Breast epithelium (tissue), 4 donors: ENCODE results near the gene INIP. TPM values are rescaled to one million over a fixed set of nuclear protein-coding genes. Genes with fewer than 3 reads are reported as not detected.

Experiments used
- DNase-seq, 2 donors: peaks; one replicate each; pipeline ENCODE4 v3.0.0-alpha.2; 2019; ENCODE audit warnings: low spot score in 2 of 2
- H3K27ac ChIP-seq, 2 donors: fragments of 200-600 bp; sonication (generic) in 1 of 2; one replicate each; pipeline ENCODE4 v1.5.1; 2016 to 2019; ENCODE audit warnings: mild to moderate bottlenecking in 1 of 2
- H3K27me3 ChIP-seq, 2 donors: fragments of 200-600 bp; sonication (generic) in 1 of 2; one replicate each; pipeline versions ENCODE4 v1.5.1 to v1.6.0; 2017 to 2019; ENCODE audit warnings: control low read depth in 1 of 2, mild to moderate bottlenecking in 1 of 2
- H3K36me3 ChIP-seq: fragments of 200-600 bp; one replicate; pipeline ENCODE4 v1.5.1; 2019
- H3K4me1 ChIP-seq, 2 donors: fragments of 200-600 bp; sonication (generic); one replicate each; pipeline ENCODE4 v1.5.1; 2016 to 2019; ENCODE audit warnings: control low read depth in 1 of 2
- H3K4me3 ChIP-seq, 3 donors: fragments of 200-600 bp; sonication (generic); 1 replicate in 2 of 3; 2 replicates in 1 of 3; pipeline ENCODE4 v1.5.1; 2016 to 2019; ENCODE audit warnings: mild to moderate bottlenecking in 3 of 3, moderate library complexity in 2 of 3
- H3K9me3 ChIP-seq, 2 donors: fragments of 200-600 bp; sonication (generic) in 1 of 2; one replicate each; pipeline ENCODE4 v1.5.1; 2016 to 2019; ENCODE audit warnings: control low read depth in 1 of 2
- POLR2A ChIP-seq: fragments of 450-650 bp; IDR thresholded peaks from one replicate; pipeline ENCODE4 v1.6.1; 2016; ENCODE audit warnings: antibody characterized with exemption, mild to moderate bottlenecking, moderate library complexity
- POLR2AphosphoS5 ChIP-seq, 3 donors: sonication (generic); formaldehyde crosslinking; IDR thresholded peaks; one replicate each; pipeline ENCODE4 v1.6.1; 2017; ENCODE audit warnings: antibody characterized with exemption in 3 of 3
- intact Hi-C: fragments of 100-400 bp; cut with DNase I; formaldehyde crosslinking; loops from one replicate; pipeline ENCODE4 v1.15.1; 2023; ENCODE audit warnings: low total_unique reads
- total RNA-seq, 3 donors: library from RNA; depleted of rRNA; stranded (reverse); fragments of >200 nt; gene quantifications; one replicate each; pipeline ENCODE4 v1.1.0, GENCODE V29; 2016
- TF ChIP-seq, protein P1 (sequence below), 3 donors: fragments of 450-650 bp; IDR thresholded peaks; one replicate each; pipeline ENCODE4 v1.5.1; 2016 to 2017; ENCODE audit warnings: antibody characterized with exemption in 3 of 3, mild to moderate bottlenecking in 3 of 3, moderate library complexity in 3 of 3

The INIP gene, protein sequence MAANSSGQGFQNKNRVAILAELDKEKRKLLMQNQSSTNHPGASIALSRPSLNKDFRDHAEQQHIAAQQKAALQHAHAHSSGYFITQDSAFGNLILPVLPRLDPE
- 10 to 100 TPM; 21.0 to 25.6 (median 21.9) TPM for total RNA-seq

DNA sequence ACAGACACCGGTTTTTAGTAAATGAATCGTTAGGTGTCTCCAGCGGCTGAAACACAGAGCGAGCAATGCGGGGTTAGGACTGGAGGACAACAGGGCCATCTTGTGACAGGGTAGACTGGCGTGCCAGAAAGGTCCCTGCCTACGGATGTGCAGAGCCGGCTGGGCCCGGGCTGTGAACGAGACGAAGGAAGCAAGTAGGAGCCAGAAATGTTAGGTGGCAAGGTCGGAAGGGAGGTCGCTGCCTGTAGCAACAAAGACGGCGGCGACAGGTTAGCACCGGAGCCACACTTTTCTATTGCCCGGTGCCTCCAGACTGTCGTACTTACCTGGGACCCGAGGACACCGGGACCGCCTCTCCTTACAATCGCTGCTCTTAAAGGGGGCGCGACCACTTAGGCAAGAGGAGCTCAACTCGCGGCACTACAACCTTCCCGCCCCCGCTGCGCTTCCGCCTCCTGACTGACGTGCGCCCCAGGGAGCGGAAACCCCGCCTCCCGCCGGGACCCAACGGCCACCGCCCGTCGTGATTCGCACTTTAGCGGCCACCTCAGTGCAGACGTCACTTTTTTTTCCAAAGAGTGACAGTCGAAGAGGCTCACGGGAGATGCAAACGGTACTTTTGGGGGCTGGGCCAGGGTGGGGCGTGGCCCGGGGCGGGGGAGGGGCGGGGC is at the start of gene INIP:
Gene INIP (minus strand): TSS at position 457 of the 671 bp plus-strand sequence. CDS start 1,632 bp downstream, outside the sequence.
- Histone ChIP-seq H3K4me3 (peak within 1 kb of the TSS; percentile 65 to 87 (median 86)), H3K36me3 (no peaks in the 10 kb centered on the region), H3K27me3 (no peaks in the 10 kb centered on the region), H3K27ac (peak within 1 kb of the TSS; percentile 86 to 95), H3K4me1 (peaks cover 0 to 6% of the 10 kb centered on the region in 2 donors), H3K9me3 (no peaks in the 10 kb centered on the region)
- peak; percentile 94 to 95 for DNase-seq
- intact Hi-C loops: no loop called here
- TF ChIP-seq POLR2A (peak; percentile 60), POLR2AphosphoS5 (IDR thresholded peaks at IDR 0.05) (peak; percentile 86 to 93 (median 89))
- TF ChIP-seq, protein P1, sequence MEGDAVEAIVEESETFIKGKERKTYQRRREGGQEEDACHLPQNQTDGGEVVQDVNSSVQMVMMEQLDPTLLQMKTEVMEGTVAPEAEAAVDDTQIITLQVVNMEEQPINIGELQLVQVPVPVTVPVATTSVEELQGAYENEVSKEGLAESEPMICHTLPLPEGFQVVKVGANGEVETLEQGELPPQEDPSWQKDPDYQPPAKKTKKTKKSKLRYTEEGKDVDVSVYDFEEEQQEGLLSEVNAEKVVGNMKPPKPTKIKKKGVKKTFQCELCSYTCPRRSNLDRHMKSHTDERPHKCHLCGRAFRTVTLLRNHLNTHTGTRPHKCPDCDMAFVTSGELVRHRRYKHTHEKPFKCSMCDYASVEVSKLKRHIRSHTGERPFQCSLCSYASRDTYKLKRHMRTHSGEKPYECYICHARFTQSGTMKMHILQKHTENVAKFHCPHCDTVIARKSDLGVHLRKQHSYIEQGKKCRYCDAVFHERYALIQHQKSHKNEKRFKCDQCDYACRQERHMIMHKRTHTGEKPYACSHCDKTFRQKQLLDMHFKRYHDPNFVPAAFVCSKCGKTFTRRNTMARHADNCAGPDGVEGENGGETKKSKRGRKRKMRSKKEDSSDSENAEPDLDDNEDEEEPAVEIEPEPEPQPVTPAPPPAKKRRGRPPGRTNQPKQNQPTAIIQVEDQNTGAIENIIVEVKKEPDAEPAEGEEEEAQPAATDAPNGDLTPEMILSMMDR (IDR thresholded peaks at IDR 0.05): no peak

DNA sequence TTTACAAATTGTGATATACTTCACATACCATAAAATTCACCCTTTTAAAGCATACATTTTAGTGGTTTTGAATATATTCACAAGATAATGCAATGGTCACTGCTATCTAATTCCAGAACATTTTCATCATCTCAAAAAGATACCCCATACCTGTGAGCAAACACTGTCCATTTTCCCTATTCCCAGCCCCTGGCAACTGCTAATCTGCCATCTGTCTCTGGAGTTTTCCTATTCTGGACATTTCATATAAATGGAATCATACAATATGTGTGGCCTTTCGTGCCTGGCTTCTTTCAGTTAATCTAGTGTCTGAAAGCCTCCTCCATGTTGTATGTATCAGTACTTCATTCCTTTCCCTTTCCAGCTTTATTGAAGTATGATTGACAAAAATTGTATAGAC is 47.4 kb upstream of the INIP start:
- Histone ChIP-seq H3K27me3 (no peaks in the 10 kb centered on the region), H3K4me3 (no peak overlapping the region), H3K27ac (no peak overlapping the region), H3K4me1 (no peaks in the 10 kb centered on the region), H3K9me3 (peaks cover 0 to 10% of the 10 kb centered on the region in 2 donors), H3K36me3 (no peaks in the 10 kb centered on the region)
- DNase-seq: no peak
- intact Hi-C loops: no loop called here
- TF ChIP-seq, protein P1 (IDR thresholded peaks at IDR 0.05): no peak
- no peak for TF ChIP-seq POLR2A
- TF ChIP-seq POLR2AphosphoS5 (IDR thresholded peaks at IDR 0.05): no peak

DNA sequence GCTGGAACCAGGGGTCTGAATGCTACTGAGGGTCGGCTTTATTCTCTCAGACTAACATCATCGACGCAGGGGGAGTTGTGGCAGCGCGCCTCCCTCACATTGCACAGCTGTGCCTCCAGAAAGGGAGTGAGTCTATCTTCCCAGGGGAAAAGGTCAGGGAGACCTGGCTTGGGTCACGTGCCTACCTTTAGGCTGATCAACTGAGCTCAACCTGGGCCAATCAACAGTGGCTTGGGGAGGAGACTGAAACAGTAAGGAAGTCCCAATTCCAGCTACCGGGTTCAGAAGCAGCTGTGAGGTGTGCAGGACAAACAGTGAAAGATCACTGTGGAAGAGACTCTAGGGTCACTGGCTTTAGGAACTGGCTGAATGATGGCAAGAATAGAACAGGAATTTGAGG is 46.9 kb upstream of the INIP start:
- intact Hi-C loops: loop anchor here (5.0 kb wide), 1 partner anchor 1387 kb away; no protein-coding TSS in a partner anchor
- H3K4me3 ChIP-seq: no peak overlapping the region
- H3K4me1 ChIP-seq: no peaks in the 10 kb centered on the region
- H3K9me3 ChIP-seq: peaks cover 0 to 10% of the 10 kb centered on the region in 2 donors
- TF ChIP-seq, protein P1 (IDR thresholded peaks at IDR 0.05): no peak
- TF ChIP-seq POLR2AphosphoS5 (IDR thresholded peaks at IDR 0.05) (no peak), POLR2A (no peak)
- no peaks in the 10 kb centered on the region for H3K36me3 ChIP-seq
- no peak overlapping the region for H3K27ac ChIP-seq
- no peaks in the 10 kb centered on the region for H3K27me3 ChIP-seq
- DNase-seq: no peak

DNA sequence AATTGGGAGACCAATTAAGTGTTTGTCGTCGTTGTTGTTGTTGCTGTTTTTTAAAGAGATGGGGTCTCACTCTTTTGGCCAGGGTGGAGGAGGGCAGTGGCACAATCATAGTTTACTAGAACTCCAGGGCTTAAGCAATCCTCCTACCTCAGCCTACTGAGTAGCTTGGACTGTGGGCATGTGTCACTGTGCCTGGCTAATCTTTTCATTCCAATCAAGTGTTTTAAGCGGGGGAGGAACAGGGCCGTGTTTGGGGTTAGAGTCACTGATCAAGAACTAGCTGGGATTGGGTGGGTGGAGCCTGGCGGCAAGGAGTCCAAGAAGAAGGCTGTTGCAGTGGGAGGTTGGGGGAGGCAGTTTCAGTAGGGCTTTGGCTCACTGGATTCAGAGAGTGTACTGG is 46.4 kb upstream of the INIP start:
- Histone ChIP-seq H3K4me1 (no peaks in the 10 kb centered on the region), H3K36me3 (no peaks in the 10 kb centered on the region), H3K27ac (no peak overlapping the region), H3K9me3 (peaks cover 0 to 10% of the 10 kb centered on the region in 2 donors), H3K27me3 (no peaks in the 10 kb centered on the region), H3K4me3 (no peak overlapping the region)
- intact Hi-C loops: loop anchor here (5.0 kb wide), 1 partner anchor 1388 kb away; no protein-coding TSS in a partner anchor
- DNase-seq: no peak
- TF ChIP-seq, protein P1 (IDR thresholded peaks at IDR 0.05): no peak
- TF ChIP-seq POLR2AphosphoS5 (IDR thresholded peaks at IDR 0.05) (no peak), POLR2A (no peak)
